Mesendoderm (in vitro differentiated cells): ENCODE measurements around the gene S1PR5.
"Not testable (repeated sequence)": the region's sequence is repeated elsewhere in the genome, so short reads cannot be mapped to it uniquely, and the experiment has no call there.

Experiments used
- DNase-seq: peaks from one replicate; pipeline ENCODE4 v3.0.0; 2013
- H2AK5ac ChIP-seq: 2 replicates; pipeline ENCODE4 v1.6.1; 2013; ENCODE audit warnings: low read length, inconsistent platforms
- H2BK120ac ChIP-seq: 2 replicates; pipeline ENCODE4 v1.6.1; 2013; ENCODE audit warnings: low read depth, mild to moderate bottlenecking, low read length, moderate library complexity, mixed read lengths
- H2BK15ac ChIP-seq: replicated peaks from 2 replicates; pipeline ENCODE4 v1.6.1; 2013; ENCODE audit warnings: low read depth, mild to moderate bottlenecking, moderate library complexity
- H2BK5ac ChIP-seq: 2 replicates; pipeline ENCODE4 v1.6.1; 2013; ENCODE audit warnings: low read length, inconsistent platforms
- H3K18ac ChIP-seq: 2 replicates; pipeline ENCODE4 v1.6.1; 2013; ENCODE audit warnings: mild to moderate bottlenecking, low read length, mixed read lengths
- H3K23ac ChIP-seq: one replicate; pipeline ENCODE4 v1.6.1; 2013; ENCODE audit warnings: low read length
- H3K27ac ChIP-seq: 2 replicates; pipeline ENCODE4 v1.5.1; 2013; ENCODE audit warnings: low read depth, mild to moderate bottlenecking, inconsistent platforms, low read length, moderate library complexity
- H3K27me3 ChIP-seq: 2 replicates; pipeline ENCODE4 v1.6.1; 2013; ENCODE audit warnings: low read length, control low read depth, mild to moderate bottlenecking, inconsistent platforms; ENCODE audit not compliant: insufficient read depth, poor library complexity
- H3K36me3 ChIP-seq: 2 replicates; pipeline ENCODE4 v1.6.1; 2013; ENCODE audit warnings: low read length, inconsistent platforms; ENCODE audit not compliant: control insufficient read depth, insufficient read depth
- H3K4ac ChIP-seq: one replicate; pipeline ENCODE4 v1.6.1; 2013; ENCODE audit warnings: low read depth, mild to moderate bottlenecking, low read length, moderate library complexity
- H3K4me1 ChIP-seq: 2 replicates; pipeline ENCODE4 v1.6.1; 2013; ENCODE audit warnings: low read depth, low read length, inconsistent platforms; ENCODE audit not compliant: control insufficient read depth
- H3K4me2 ChIP-seq: 2 replicates; pipeline ENCODE4 v1.6.1; 2013; ENCODE audit warnings: low read length
- H3K4me3 ChIP-seq: 2 replicates; pipeline ENCODE4 v1.5.1; 2013; ENCODE audit warnings: mild to moderate bottlenecking, low read length
- H3K56ac ChIP-seq: one replicate; pipeline ENCODE4 v1.6.1; 2013; ENCODE audit warnings: low read length
- H3K79me1 ChIP-seq: 2 replicates; pipeline ENCODE4 v1.6.1; 2013; ENCODE audit warnings: low read length, inconsistent platforms
- H3K79me2 ChIP-seq: 2 replicates; pipeline ENCODE4 v1.6.1; 2013; ENCODE audit warnings: mild to moderate bottlenecking, low read length; ENCODE audit not compliant: control insufficient read depth, insufficient read depth
- H3K9ac ChIP-seq: 2 replicates; pipeline ENCODE4 v1.6.1; 2013; ENCODE audit warnings: low read length, inconsistent platforms
- H4K5ac ChIP-seq: one replicate; pipeline ENCODE4 v1.6.1; 2013; ENCODE audit warnings: low read length
- H4K8ac ChIP-seq: one replicate; pipeline ENCODE4 v1.6.1; 2013; ENCODE audit warnings: low read depth, mild to moderate bottlenecking, control low read depth, low read length, moderate library complexity
- WGBS: extraction: QIAGEN DNeasy Blood & Tissue Kit; methylation state at CpG from one replicate; pipeline ENCODE4 v1.1.7; 2013; ENCODE audit warnings: low lambda C conversion rate, missing lambda C conversion rate; ENCODE audit not compliant: insufficient coverage; ENCODE audit errors: extremely low coverage; 5-methylcytosine and 5-hydroxymethylcytosine counted together

S1PR5 gene

DNA sequence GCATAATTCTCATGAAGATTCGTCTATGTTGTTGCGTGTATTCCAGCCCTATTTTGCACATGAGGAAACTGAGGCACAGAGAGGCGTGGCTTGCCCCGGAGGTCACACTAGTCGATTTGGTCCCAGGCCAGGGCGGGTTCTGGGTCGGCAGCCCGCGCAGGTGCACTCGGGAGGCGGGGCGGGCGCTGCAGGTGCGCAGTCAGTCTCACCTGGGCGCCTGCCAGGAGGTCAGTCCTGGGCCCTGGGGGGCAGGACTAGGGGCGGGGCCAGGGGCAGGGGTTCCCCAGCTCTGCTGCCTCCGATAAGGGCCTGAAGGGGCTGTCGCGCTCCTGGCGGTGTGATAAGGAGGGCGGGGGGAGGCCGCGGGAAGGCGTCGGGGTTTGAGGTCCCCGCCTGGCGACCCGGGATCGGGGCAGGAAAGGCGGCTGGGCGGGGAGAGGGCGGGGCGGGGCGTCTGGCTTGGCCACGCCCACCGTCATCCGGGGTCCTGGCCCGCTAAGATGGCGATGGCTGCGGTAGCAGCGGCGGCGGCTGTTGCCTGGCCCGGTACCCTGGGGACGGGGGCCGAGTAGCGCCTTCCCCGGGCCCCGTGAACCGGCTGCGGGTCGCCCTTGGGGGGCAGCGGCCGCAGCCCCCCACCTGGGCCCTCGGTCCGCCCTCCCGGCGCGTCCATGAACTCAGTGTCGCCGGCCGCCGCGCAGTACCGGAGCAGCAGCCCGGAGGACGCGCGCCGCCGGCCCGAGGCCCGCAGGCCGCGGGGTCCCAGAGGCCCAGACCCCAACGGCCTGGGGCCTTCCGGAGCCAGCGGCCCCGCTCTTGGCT lies 26.4 kb upstream of the S1PR5 start, which contains the start of gene ATG4D:
Gene ATG4D, plus strand, starts transcription at position 485 of the 822 bp plus-strand sequence. Its CDS starts 187 bp downstream, at position 672.
- H3K79me2 ChIP-seq: no peaks in the 10 kb centered on the region
- H4K8ac ChIP-seq: no peak within 1 kb of the TSS
- no CpG with 5 or more reads among the region's 79 CpGs for whole genome bisulfite sequencing
- H2AK5ac ChIP-seq: no peak within 1 kb of the TSS
- H3K23ac ChIP-seq: peak within 1 kb of the TSS; percentile 45
- peak within 1 kb of the TSS; percentile 37 for H3K27ac ChIP-seq
- H3K56ac ChIP-seq: peak within 1 kb of the TSS; percentile 86
- no peak within 1 kb of the TSS for H4K5ac ChIP-seq
- peak within 1 kb of the TSS; percentile 75 for H3K4me2 ChIP-seq
- H3K36me3 ChIP-seq: no peaks in the 10 kb centered on the region
- peak within 1 kb of the TSS; percentile 85 for H3K9ac ChIP-seq
- H3K4me3 ChIP-seq: peak within 1 kb of the TSS; percentile 87
- H2BK5ac ChIP-seq: no peak within 1 kb of the TSS
- no peak within 1 kb of the TSS for H2BK120ac ChIP-seq
- peaks cover 4% of the 10 kb centered on the region for H3K79me1 ChIP-seq
- no peaks in the 10 kb centered on the region for H3K4me1 ChIP-seq
- no peaks in the 10 kb centered on the region for H3K27me3 ChIP-seq
- H2BK15ac ChIP-seq: no peak within 1 kb of the TSS
- H3K4ac ChIP-seq: peak within 1 kb of the TSS; percentile 70
- peak; percentile 81 for DNase-seq
- H3K18ac ChIP-seq: peak within 1 kb of the TSS; percentile 88

- H3K27ac ChIP-seq: no peak overlapping the region
- H3K4me3 ChIP-seq: no peak overlapping the region
- no peak overlapping the region for H3K4ac ChIP-seq
- no peak overlapping the region for H2AK5ac ChIP-seq
- H4K8ac ChIP-seq: no peak overlapping the region
- no peak overlapping the region for H3K23ac ChIP-seq
- no peak overlapping the region for H2BK120ac ChIP-seq
- no peaks in the 10 kb centered on the region for H3K36me3 ChIP-seq
- no peak overlapping the region for H3K18ac ChIP-seq
- no peak overlapping the region for H3K4me2 ChIP-seq
- no CpG with 5 or more reads among the region's 8 CpGs for WGBS
- H3K79me1 ChIP-seq: peaks cover 4% of the 10 kb centered on the region
- no peak overlapping the region for H3K9ac ChIP-seq
- H2BK15ac ChIP-seq: no peak overlapping the region
- no peaks in the 10 kb centered on the region for H3K79me2 ChIP-seq
- no peak for DNase-seq
- H3K56ac ChIP-seq: no peak overlapping the region
- no peak overlapping the region for H2BK5ac ChIP-seq
- no peak overlapping the region for H4K5ac ChIP-seq
- no peaks in the 10 kb centered on the region for H3K27me3 ChIP-seq
- no peaks in the 10 kb centered on the region for H3K4me1 ChIP-seq
Observed at GRCh38 chr19:10543059-10543419, 25.8 kb upstream of the S1PR5 start.

- H4K5ac ChIP-seq, H3K4me3 ChIP-seq, H3K79me2 ChIP-seq, H3K79me1 ChIP-seq, H4K8ac ChIP-seq, H2AK5ac ChIP-seq, H2BK120ac ChIP-seq, H3K56ac ChIP-seq, H3K18ac ChIP-seq, H3K27ac ChIP-seq, H3K4ac ChIP-seq, H3K4me1 ChIP-seq, H3K27me3 ChIP-seq, H2BK5ac ChIP-seq, H3K4me2 ChIP-seq, H2BK15ac ChIP-seq, H3K23ac ChIP-seq, H3K36me3 ChIP-seq, DNase-seq, H3K9ac ChIP-seq: not testable (repeated sequence)
- no CpG with 5 or more reads among the region's 9 CpGs for WGBS
Observed at GRCh38 chr19:10539016-10539415, 21.8 kb upstream of the S1PR5 start.

- Histone ChIP-seq H3K36me3 (no peaks in the 10 kb centered on the region), H3K18ac (no peak overlapping the region), H3K56ac (no peak overlapping the region), H3K4ac (no peak overlapping the region), H3K9ac (no peak overlapping the region), H3K4me2 (no peak overlapping the region), H3K27ac (no peak overlapping the region), H4K8ac (no peak overlapping the region), H4K5ac (no peak overlapping the region), H3K79me1 (no peaks in the 10 kb centered on the region), H3K27me3 (no peaks in the 10 kb centered on the region), H3K4me3 (no peak overlapping the region), H2AK5ac (no peak overlapping the region), H3K79me2 (no peaks in the 10 kb centered on the region), H3K4me1 (no peaks in the 10 kb centered on the region), H2BK120ac (no peak overlapping the region), H2BK5ac (no peak overlapping the region), H3K23ac (no peak overlapping the region), H2BK15ac (no peak overlapping the region)
- DNase-seq: no peak
- no CpG with 5 or more reads among the region's 20 CpGs for WGBS
Observed at GRCh38 chr19:10538204-10538983, 21.1 kb upstream of the S1PR5 start.

DNA sequence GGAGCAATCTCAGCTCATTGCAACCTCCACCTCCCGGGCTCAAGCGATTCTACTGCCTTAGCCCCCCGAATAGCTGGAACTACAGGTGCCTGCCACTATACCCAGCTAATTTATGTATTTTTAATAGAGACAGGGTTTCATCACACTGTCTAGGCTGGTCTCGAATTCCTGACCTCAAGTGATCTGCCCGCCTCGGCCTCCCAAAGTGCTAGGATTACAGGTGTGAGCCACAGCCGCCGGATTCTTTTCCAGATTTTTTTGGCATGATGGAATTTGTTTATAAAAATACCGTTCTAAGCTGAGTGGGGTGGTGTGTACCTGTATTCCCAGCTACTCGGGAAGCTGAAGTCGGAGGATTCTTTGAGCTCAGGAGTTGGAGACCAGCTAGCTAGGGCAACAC lies 20.4 kb upstream of the S1PR5 start:
- H3K4ac ChIP-seq: no peak overlapping the region
- H3K27ac ChIP-seq: no peak overlapping the region
- H3K9ac ChIP-seq: no peak overlapping the region
- H2BK5ac ChIP-seq: no peak overlapping the region
- no peak overlapping the region for H2BK15ac ChIP-seq
- H3K18ac ChIP-seq: no peak overlapping the region
- H3K4me1 ChIP-seq: no peaks in the 10 kb centered on the region
- no peak overlapping the region for H3K23ac ChIP-seq
- H3K36me3 ChIP-seq: no peaks in the 10 kb centered on the region
- no peak overlapping the region for H3K4me3 ChIP-seq
- no peak overlapping the region for H2AK5ac ChIP-seq
- no peak overlapping the region for H4K5ac ChIP-seq
- H4K8ac ChIP-seq: no peak overlapping the region
- H2BK120ac ChIP-seq: no peak overlapping the region
- no peak overlapping the region for H3K56ac ChIP-seq
- H3K4me2 ChIP-seq: no peak overlapping the region
- WGBS: no CpG with 5 or more reads among the region's 11 CpGs
- no peaks in the 10 kb centered on the region for H3K79me2 ChIP-seq
- H3K27me3 ChIP-seq: no peaks in the 10 kb centered on the region
- H3K79me1 ChIP-seq: no peaks in the 10 kb centered on the region
- DNase-seq: no peak
